ENCODE results near the gene CNMD.
"Not testable (repeated sequence)": the region's sequence is repeated elsewhere in the genome, so short reads cannot be mapped to it uniquely, and the experiment has no call there.

Gene CNMD

DNA sequence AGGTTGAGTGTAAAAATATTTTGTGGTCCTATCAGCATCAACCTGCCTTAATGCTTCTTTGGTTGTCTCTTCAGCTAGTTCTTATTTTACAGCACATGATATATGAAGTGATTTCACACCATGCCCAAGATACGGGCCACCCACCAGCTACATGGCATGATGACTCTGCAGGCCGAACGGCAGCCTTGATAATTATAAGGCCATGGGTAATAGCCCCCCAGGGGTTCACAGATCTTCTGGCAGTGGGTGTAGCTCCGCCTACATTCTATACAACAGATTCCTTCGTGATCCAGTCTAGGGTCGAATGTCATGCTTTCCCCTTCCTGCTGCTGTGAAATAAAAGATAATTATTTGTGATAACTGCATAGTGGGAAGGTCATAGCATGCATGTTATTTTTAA, 36.1 kb downstream of the CNMD start:
- Histone ChIP-seq H2AFZ (ENCODE audit: low read depth, low read length) (no peak overlapping the region), H3K4me3 (ENCODE audit: low read length) (no peak overlapping the region), H3K27me3 (ENCODE audit: insufficient read depth, low read length) (no peaks in the 10 kb centered on the region), H3K9me3 (ENCODE audit: low read length) (no peaks in the 10 kb centered on the region), H3K4me1 (ENCODE audit: insufficient read depth, low read length) (peaks cover 20% of the 10 kb centered on the region), H3K36me3 (ENCODE audit: insufficient read depth, low read length) (peaks cover 5% of the 10 kb centered on the region)

DNA sequence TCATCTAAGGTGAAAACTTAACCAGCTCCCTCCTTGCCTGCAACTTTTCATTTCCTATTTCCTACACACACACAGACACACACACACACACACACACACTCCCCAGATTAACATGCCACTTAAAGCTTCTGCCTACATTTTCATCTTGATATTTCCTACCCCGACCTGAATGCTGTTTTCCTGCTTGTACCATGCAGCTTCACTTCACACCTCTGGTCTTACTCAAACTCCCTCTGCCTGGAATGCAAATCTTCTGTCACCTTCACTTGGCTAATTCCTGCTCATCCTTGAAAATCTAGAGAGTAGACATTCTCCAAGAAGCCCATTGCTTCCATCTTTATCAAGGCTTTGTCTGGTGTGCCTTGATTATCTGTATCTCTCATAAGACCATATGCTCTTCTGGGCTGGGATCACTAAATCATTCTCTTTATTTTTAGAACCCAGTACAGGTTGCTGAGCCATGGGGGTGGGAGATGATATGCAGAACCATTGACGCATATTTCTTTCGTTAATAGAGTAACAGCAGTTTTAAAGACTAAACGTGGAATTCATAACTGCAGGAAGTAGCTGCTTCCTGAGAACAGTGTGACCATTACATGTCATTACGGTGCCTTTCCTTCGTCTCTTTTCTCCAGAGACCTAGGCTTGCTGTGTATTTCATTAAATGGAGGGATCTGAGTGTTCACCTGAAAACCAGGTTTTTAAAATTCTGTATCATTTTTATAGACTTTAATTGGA, 37.7 kb downstream of the CNMD start:
- peaks cover 8% of the 10 kb centered on the region for H3K36me3 ChIP-seq (ENCODE audit: insufficient read depth, low read length)
- H3K9me3 ChIP-seq (ENCODE audit: low read length): no peaks in the 10 kb centered on the region
- no peak overlapping the region for H3K4me3 ChIP-seq (ENCODE audit: low read length)
- H3K27me3 ChIP-seq (ENCODE audit: insufficient read depth, low read length): no peaks in the 10 kb centered on the region
- H2AFZ ChIP-seq (ENCODE audit: low read depth, low read length): no peak overlapping the region
- peaks cover 20% of the 10 kb centered on the region for H3K4me1 ChIP-seq (ENCODE audit: insufficient read depth, low read length)

GRCh38 chr13:52696566-52696965, 43.1 kb downstream of the CNMD start:
- Histone ChIP-seq H3K9me3 (ENCODE audit: low read length) (no peaks in the 10 kb centered on the region), H3K36me3 (ENCODE audit: insufficient read depth, low read length) (peaks cover 17% of the 10 kb centered on the region), H3K4me3 (ENCODE audit: low read length) (no peak overlapping the region), H3K4me1 (ENCODE audit: insufficient read depth, low read length) (peaks cover 2% of the 10 kb centered on the region), H3K27me3 (ENCODE audit: insufficient read depth, low read length) (no peaks in the 10 kb centered on the region), H2AFZ (ENCODE audit: low read depth, low read length) (no peak overlapping the region)

DNA sequence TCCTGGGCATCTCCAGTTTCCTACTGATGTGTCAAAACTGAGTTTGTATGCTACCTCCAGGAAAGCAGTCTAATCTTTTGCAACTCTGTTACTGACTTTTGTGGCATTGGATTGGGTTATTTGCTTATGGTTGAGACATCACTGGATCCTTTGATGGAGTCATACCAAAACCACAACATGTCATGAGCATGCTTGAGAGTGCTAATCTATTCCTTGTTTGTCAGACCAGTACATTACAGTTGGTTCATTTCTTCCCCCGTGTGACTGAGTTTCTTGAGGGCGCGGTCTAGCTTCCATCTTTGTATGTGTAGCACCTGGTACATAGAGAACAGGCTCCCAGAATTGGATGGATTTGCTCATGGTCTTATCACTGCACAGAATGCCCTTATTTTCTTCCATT, 43.8 kb downstream of the CNMD start:
- Histone ChIP-seq H2AFZ (ENCODE audit: low read depth, low read length) (no peak overlapping the region), H3K4me3 (ENCODE audit: low read length) (no peak overlapping the region), H3K9me3 (ENCODE audit: low read length) (no peaks in the 10 kb centered on the region), H3K36me3 (ENCODE audit: insufficient read depth, low read length) (peaks cover 22% of the 10 kb centered on the region), H3K27me3 (ENCODE audit: insufficient read depth, low read length) (no peaks in the 10 kb centered on the region), H3K4me1 (ENCODE audit: insufficient read depth, low read length) (no peaks in the 10 kb centered on the region)

DNA sequence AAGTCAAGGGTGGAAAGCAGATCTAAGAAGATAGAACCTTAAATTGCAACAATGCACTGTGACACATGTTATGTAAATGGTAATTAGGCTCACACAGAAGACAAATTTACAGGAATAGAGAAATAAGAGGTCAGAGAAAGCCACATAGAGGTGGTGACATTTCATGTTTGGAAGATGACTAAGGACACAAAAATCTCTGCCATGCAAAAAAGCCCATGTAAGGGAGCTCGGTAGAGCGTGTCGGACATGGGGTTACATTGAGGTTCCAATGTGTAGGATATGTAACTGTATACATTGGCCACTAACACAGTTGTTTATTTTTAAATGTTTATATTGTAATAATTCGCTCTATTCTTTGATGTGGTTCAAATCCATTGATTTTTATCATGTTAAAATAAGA, 53.2 kb downstream of the CNMD start:
- Histone ChIP-seq H3K9me3 (ENCODE audit: low read length) (no peaks in the 10 kb centered on the region), H3K4me3 (ENCODE audit: low read length) (no peak overlapping the region), H3K4me1 (ENCODE audit: insufficient read depth, low read length) (no peaks in the 10 kb centered on the region), H3K27me3 (ENCODE audit: insufficient read depth, low read length) (no peaks in the 10 kb centered on the region), H3K36me3 (ENCODE audit: insufficient read depth, low read length) (peaks cover 65% of the 10 kb centered on the region), H2AFZ (ENCODE audit: low read depth, low read length) (no peak overlapping the region)

- H2AFZ ChIP-seq (ENCODE audit: low read depth, low read length); H3K4me3 ChIP-seq (ENCODE audit: low read length); H3K9me3 ChIP-seq (ENCODE audit: low read length); H3K27me3 ChIP-seq (ENCODE audit: insufficient read depth, low read length); H3K4me1 ChIP-seq (ENCODE audit: insufficient read depth, low read length): not testable (repeated sequence)
- H3K36me3 ChIP-seq (ENCODE audit: insufficient read depth, low read length): peaks cover 66% of the 10 kb centered on the region
These were observed 53.8 kb downstream of the CNMD start for GRCh38 chr13:52685806-52686205.

- Histone ChIP-seq H2AFZ (ENCODE audit: low read depth, low read length) (no peak overlapping the region), H3K27me3 (ENCODE audit: insufficient read depth, low read length) (no peaks in the 10 kb centered on the region), H3K4me1 (ENCODE audit: insufficient read depth, low read length) (no peaks in the 10 kb centered on the region), H3K9me3 (ENCODE audit: low read length) (no peaks in the 10 kb centered on the region), H3K4me3 (ENCODE audit: low read length) (no peak overlapping the region), H3K36me3 (ENCODE audit: insufficient read depth, low read length) (peaks cover 74% of the 10 kb centered on the region)
These were observed 61.8 kb downstream of the CNMD start for GRCh38 chr13:52677823-52678222.

DNA sequence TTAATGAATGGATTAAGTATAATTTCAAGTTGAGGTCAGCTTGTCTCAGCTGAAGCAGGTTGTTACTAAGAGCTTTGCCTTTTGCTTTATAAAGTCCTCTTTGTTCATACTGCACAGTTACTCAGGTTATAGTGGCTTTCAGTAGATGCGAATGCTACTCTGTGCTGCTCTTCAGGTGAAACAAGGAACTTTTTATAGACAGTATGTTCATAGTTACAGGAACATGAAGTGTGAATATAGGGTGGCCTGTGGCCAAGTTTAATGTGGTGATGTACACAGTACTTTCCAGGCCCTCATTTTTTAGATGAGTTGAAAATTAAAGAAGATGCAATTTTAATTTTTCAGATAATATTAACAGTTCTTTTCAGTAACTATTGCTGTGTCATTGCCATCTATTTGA, 66.2 kb downstream of the CNMD start:
- Histone ChIP-seq H3K4me1 (ENCODE audit: insufficient read depth, low read length) (no peaks in the 10 kb centered on the region), H3K9me3 (ENCODE audit: low read length) (no peaks in the 10 kb centered on the region), H3K4me3 (ENCODE audit: low read length) (no peak overlapping the region), H3K27me3 (ENCODE audit: insufficient read depth, low read length) (no peaks in the 10 kb centered on the region), H2AFZ (ENCODE audit: low read depth, low read length) (no peak overlapping the region), H3K36me3 (ENCODE audit: insufficient read depth, low read length) (peaks cover 62% of the 10 kb centered on the region)

DNA sequence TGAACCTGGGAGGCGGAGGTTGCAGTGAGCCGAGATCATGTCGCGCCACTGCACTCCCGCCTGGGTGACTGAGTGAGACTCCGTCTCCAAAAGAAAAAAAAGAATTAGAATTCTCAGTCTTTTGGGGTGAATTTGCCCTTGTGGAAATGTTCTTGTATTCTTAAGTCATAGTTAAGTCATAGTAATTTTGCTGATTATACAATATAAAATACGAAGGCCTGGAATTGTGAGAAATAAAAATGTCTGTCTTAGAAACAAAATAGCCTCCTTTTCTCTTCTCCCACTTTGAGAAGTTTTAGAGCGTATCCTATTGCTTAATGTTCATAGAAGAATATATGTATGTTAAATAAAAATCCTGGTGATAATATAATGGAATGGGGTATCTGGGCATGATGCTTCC, 68.9 kb downstream of the CNMD start:
- H3K36me3 ChIP-seq (ENCODE audit: insufficient read depth, low read length): peaks cover 64% of the 10 kb centered on the region
- no peaks in the 10 kb centered on the region for H3K27me3 ChIP-seq (ENCODE audit: insufficient read depth, low read length)
- H3K9me3 ChIP-seq (ENCODE audit: low read length): no peaks in the 10 kb centered on the region
- H3K4me1 ChIP-seq (ENCODE audit: insufficient read depth, low read length): no peaks in the 10 kb centered on the region
- H3K4me3 ChIP-seq (ENCODE audit: low read length): no peak overlapping the region
- no peak overlapping the region for H2AFZ ChIP-seq (ENCODE audit: low read depth, low read length)

DNA sequence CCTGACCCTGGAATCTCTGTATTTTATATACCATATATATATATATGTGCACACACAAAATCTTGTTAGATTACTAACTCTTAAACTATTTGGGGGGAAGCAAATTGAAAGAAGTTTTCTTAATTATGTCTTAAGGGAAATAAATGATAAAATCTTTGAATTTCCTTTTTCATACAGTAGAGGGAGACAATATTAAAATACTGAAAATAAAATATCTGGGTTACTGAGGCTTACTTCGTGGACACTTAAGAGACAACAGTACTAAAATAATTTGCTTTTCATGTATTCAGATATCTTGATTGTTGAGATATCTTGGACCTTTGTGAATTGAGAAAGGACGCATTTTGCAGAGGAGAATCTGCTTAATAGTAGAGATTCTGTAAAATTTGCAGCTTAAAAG, 69.9 kb downstream of the CNMD start:
- no peaks in the 10 kb centered on the region for H3K27me3 ChIP-seq (ENCODE audit: insufficient read depth, low read length)
- no peaks in the 10 kb centered on the region for H3K9me3 ChIP-seq (ENCODE audit: low read length)
- H3K36me3 ChIP-seq (ENCODE audit: insufficient read depth, low read length): peaks cover 68% of the 10 kb centered on the region
- no peaks in the 10 kb centered on the region for H3K4me1 ChIP-seq (ENCODE audit: insufficient read depth, low read length)
- H2AFZ ChIP-seq (ENCODE audit: low read depth, low read length): no peak overlapping the region
- H3K4me3 ChIP-seq (ENCODE audit: low read length): no peak overlapping the region

GRCh38 chr13:52665325-52665724, 74.3 kb downstream of the CNMD start:
- Histone ChIP-seq H2AFZ (ENCODE audit: low read depth, low read length) (no peak overlapping the region), H3K4me3 (ENCODE audit: low read length) (no peak overlapping the region), H3K9me3 (ENCODE audit: low read length) (no peaks in the 10 kb centered on the region), H3K27me3 (ENCODE audit: insufficient read depth, low read length) (no peaks in the 10 kb centered on the region), H3K4me1 (ENCODE audit: insufficient read depth, low read length) (no peaks in the 10 kb centered on the region), H3K36me3 (ENCODE audit: insufficient read depth, low read length) (peaks cover 91% of the 10 kb centered on the region)

DNA sequence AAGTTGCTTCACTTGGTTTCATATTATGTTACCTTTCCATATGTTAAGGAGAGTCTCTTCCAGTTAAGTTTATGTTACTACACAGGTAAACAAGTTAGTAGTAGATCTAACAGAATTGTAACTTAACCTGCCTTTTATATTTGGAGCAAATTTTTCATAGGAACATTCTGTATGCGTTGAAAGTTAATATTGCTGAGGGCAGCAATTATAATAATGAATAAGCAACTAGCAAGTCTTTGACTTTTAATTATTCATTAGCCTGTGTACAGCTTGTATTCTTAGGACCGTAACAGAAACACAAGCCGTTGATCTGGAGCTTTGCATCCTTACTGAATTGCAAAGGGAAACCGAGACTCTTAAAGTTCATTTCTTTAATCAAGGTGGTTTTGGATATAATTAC, 75.3 kb downstream of the CNMD start:
- Histone ChIP-seq H3K4me3 (ENCODE audit: low read length) (no peak overlapping the region), H3K36me3 (ENCODE audit: insufficient read depth, low read length) (peaks cover 90% of the 10 kb centered on the region), H3K9me3 (ENCODE audit: low read length) (no peaks in the 10 kb centered on the region), H2AFZ (ENCODE audit: low read depth, low read length) (no peak overlapping the region), H3K27me3 (ENCODE audit: insufficient read depth, low read length) (no peaks in the 10 kb centered on the region), H3K4me1 (ENCODE audit: insufficient read depth, low read length) (no peaks in the 10 kb centered on the region)

DNA sequence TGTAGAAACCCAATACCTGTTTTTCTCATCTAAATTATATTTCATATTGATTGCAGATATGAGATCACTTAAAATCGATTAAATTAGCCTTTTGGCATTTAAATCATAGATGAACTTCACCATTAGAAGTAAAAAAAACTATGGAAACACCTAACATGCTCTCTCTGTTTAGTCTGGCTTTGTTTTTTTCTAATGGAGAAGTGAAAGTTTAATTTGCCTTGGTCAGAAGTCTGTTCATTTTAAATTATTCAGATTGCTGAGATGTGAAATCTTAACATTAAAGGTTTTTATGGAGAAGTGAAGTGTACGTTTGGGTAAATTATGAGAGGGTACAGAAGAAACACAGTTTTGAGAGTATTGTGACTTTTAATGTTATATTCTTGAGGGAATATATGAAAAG, 80.3 kb downstream of the CNMD start:
- Histone ChIP-seq H3K4me3 (ENCODE audit: low read length) (no peak overlapping the region), H2AFZ (ENCODE audit: low read depth, low read length) (no peak overlapping the region), H3K4me1 (ENCODE audit: insufficient read depth, low read length) (peaks cover 6% of the 10 kb centered on the region), H3K36me3 (ENCODE audit: insufficient read depth, low read length) (peaks cover 66% of the 10 kb centered on the region), H3K27me3 (ENCODE audit: insufficient read depth, low read length) (no peaks in the 10 kb centered on the region), H3K9me3 (ENCODE audit: low read length) (no peaks in the 10 kb centered on the region)

All from neuron (in vitro differentiated cells).